ENCODE data around the gene PANK3.
"Not testable (repeated sequence)": the region's sequence is repeated elsewhere in the genome, so short reads cannot be mapped to it uniquely, and the experiment has no call there.

The PANK3 gene

DNA sequence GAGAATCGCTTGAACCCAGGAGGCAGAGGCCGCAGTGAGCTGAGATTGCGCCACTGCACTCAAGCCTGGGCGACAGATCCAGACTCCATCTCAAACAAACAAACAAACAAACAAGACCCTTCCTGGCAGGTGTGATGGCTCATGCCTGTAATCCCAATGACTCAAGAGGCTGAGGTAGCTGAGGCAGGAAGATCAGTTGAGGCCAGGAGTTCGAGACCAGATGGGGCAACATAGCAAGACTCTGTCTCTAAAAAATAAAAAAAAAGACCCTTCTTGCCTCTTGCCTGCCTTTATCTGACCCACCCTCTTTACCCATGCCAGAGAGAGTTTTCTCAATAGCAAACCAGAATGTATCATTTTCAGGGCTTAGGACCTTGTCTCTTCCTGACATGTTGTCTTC lies 8.8 kb upstream of the PANK3 start:
- no peak overlapping the region for H3K4me3 ChIP-seq (replicated peaks; ENCODE audit: insufficient read depth, low read length)
- no peak overlapping the region for H3K27ac ChIP-seq (replicated peaks)
- no peak for DNase-seq (ENCODE audit: low read depth in 1 of 2, low spot score in 1 of 2)
- no peak for TF ChIP-seq CTCF (IDR thresholded peaks at IDR 0.05; ENCODE audit: insufficient read depth, low read length)
- TF ChIP-seq POLR2AphosphoS5 (IDR thresholded peaks at IDR 0.05; ENCODE audit: low read depth): no peak
- TF ChIP-seq REST (IDR thresholded peaks at IDR 0.05; ENCODE audit: insufficient replicate concordance, low read depth): no peak
- TF ChIP-seq SPI1 (IDR thresholded peaks at IDR 0.05; ENCODE audit: borderline replicate concordance, low read depth): no peak
- TF ChIP-seq GABPA (IDR thresholded peaks at IDR 0.05; ENCODE audit: low read depth): no peak
- no peaks in the 10 kb centered on the region for H3K27me3 ChIP-seq (ENCODE audit: insufficient read depth, poor library complexity, severe bottlenecking)

DNA sequence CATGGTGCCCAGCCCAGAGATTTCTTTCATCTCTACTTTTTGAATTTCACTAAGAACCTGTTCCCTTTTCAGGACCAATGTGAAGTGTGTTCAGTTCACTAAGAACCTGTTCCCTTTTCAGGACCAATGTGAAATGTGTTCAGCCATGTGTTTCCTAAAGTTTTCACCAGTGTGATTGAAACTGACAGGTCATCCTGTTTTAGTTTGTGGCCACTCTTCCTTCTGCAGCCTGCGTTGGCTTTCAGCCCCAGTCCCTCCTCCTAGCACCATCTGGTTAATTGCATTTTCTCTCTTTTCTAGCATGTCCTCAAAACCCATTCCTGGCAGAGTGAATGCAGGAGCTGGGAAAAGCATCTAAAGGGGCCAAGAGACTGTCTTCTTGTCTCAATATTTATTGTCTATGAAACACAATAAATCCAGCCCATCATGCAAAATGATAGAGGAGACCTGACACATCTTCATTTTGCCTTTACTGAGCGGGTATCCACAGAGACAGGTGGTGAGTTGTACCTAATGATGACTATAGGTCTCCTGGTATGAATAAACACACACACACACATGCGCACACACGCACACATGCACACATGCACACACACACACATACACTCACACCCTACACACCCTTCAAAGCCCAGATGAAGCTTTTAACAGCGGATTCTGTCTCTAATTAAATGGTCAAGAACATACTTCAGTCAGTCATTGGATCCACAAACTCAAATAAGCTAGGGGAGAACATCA lies 6.1 kb upstream of the PANK3 start:
- no peak for TF ChIP-seq POLR2AphosphoS5 (IDR thresholded peaks at IDR 0.05; ENCODE audit: low read depth)
- TF ChIP-seq REST (IDR thresholded peaks at IDR 0.05; ENCODE audit: insufficient replicate concordance, low read depth): no peak
- no peak for TF ChIP-seq CTCF (IDR thresholded peaks at IDR 0.05; ENCODE audit: insufficient read depth, low read length)
- no peak for TF ChIP-seq SPI1 (IDR thresholded peaks at IDR 0.05; ENCODE audit: borderline replicate concordance, low read depth)
- TF ChIP-seq GABPA (IDR thresholded peaks at IDR 0.05; ENCODE audit: low read depth): no peak
- no peak for DNase-seq (ENCODE audit: low read depth in 1 of 2, low spot score in 1 of 2)
- no peaks in the 10 kb centered on the region for H3K27me3 ChIP-seq (ENCODE audit: insufficient read depth, poor library complexity, severe bottlenecking)
- H3K4me3 ChIP-seq (replicated peaks; ENCODE audit: insufficient read depth, low read length): no peak overlapping the region
- no peak overlapping the region for H3K27ac ChIP-seq (replicated peaks)

- no peaks in the 10 kb centered on the region for H3K27me3 ChIP-seq (ENCODE audit: insufficient read depth, poor library complexity, severe bottlenecking)
- no peak for DNase-seq (ENCODE audit: low read depth in 1 of 2, low spot score in 1 of 2)
- H3K27ac ChIP-seq (replicated peaks): no peak overlapping the region
- TF ChIP-seq SPI1 (IDR thresholded peaks at IDR 0.05; ENCODE audit: borderline replicate concordance, low read depth) (peak; percentile 89), REST (IDR thresholded peaks at IDR 0.05; ENCODE audit: insufficient replicate concordance, low read depth) (no peak)
- H3K4me3 ChIP-seq (replicated peaks; ENCODE audit: insufficient read depth, low read length): no peak overlapping the region
Measured at GRCh38 chr5:168583742-168584482, 4.7 kb upstream of the PANK3 start.

- DNase-seq (ENCODE audit: low read depth in 1 of 2, low spot score in 1 of 2); H3K27ac ChIP-seq (replicated peaks): not testable (repeated sequence)
Measured at GRCh38 chr5:168580814-168581469, 1.8 kb upstream of the PANK3 start.

More at GRCh38 chr5:168580814-168581469, 1.8 kb upstream of the PANK3 start:
- not testable (repeated sequence) for H3K4me3 ChIP-seq (replicated peaks; ENCODE audit: insufficient read depth, low read length); H3K27me3 ChIP-seq (ENCODE audit: insufficient read depth, poor library complexity, severe bottlenecking)
